ENCODE data around the gene IGSF6. TPM values are rescaled to one million over a fixed set of nuclear protein-coding genes. Genes with fewer than 3 reads are reported as not detected.
A peak's percentile ranks its signal among the peaks of the same experiment; 100 is the strongest.

The IGSF6 gene
- total and polyA plus RNA-seq, 2 donors (not counting 1 experiment from before 2014, with no cell fraction given): 0.33 to 1.3 TPM

DNA sequence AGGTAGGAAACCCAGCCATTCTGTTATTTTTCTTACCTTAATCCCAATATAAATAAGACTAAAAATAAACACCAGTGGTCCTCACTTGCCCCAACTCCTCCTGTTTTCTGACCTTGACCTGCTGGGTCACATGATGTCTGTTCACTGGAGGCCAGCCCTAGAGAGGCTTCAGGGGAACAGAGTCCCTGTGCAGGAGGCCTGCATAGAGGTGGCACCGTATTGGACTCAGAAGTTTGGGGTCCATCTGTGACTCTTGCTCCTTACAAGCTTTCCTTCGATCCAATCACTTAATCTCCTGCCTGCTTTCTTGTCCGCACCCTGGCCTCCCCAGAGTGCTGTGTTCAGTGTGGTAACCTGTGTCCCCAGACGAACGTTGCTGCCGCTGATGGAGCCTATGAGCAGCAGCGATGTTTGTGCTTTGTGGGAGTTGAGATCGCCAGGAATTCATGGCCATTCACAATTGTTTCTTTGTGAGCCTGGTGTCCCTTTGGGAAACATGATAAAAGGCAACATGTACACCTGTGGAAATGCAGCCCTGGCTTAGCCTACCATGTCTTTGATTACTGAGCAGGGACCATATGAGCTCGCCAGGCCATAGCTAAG is 4.7 kb downstream of the IGSF6 start:
- H3K36me3 ChIP-seq (replicated peaks in 1 of 2; ENCODE audit: control extremely low read depth in 1 of 2, control insufficient read depth in 1 of 2, extremely low read depth in 1 of 2, insufficient read depth in 2 of 2, low read length in 1 of 2): no peaks in the 10 kb centered on the region
- no peak for TF ChIP-seq EZH2 (IDR thresholded peaks at IDR 0.05; ENCODE audit: borderline replicate concordance, insufficient read depth, low read depth, low read length, poor library complexity, severe bottlenecking)
- TF ChIP-seq, protein P1, sequence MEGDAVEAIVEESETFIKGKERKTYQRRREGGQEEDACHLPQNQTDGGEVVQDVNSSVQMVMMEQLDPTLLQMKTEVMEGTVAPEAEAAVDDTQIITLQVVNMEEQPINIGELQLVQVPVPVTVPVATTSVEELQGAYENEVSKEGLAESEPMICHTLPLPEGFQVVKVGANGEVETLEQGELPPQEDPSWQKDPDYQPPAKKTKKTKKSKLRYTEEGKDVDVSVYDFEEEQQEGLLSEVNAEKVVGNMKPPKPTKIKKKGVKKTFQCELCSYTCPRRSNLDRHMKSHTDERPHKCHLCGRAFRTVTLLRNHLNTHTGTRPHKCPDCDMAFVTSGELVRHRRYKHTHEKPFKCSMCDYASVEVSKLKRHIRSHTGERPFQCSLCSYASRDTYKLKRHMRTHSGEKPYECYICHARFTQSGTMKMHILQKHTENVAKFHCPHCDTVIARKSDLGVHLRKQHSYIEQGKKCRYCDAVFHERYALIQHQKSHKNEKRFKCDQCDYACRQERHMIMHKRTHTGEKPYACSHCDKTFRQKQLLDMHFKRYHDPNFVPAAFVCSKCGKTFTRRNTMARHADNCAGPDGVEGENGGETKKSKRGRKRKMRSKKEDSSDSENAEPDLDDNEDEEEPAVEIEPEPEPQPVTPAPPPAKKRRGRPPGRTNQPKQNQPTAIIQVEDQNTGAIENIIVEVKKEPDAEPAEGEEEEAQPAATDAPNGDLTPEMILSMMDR (IDR thresholded peaks at IDR 0.05): no peak
- H3K4me3 Mint-ChIP-seq: peak overlapping the region; percentile 59
- DNase-seq (no peak), ATAC-seq (ENCODE audit: low read depth) (no peak)
- H3K4me1 Mint-ChIP-seq: peaks cover 73% of the 10 kb centered on the region
- no peaks in the 10 kb centered on the region for H3K9me3 Mint-ChIP-seq (ENCODE audit: insufficient read depth)
- ChIA-PET CTCF (interaction anchor here (0.7 to 10.2 kb wide), 4 partner anchors 9 to 1413 kb away, joined by 3 to 159 read pairs (median 7); no protein-coding TSS in a partner anchor), POLR2A (interaction anchor here (1.4 kb wide), 1 partner anchor 12 kb away, joined by 4 read pairs; no protein-coding TSS in a partner anchor)
- H3K27ac Mint-ChIP-seq: peak overlapping the region; percentile 89
- intact Hi-C loops (cut with micrococcal nuclease): loop anchor here (1.0 to 10.0 kb wide), 5 partner anchors 48 to 1787 kb away; partner anchors contain the start of genes METTL9 and UQCRC2
- no peaks in the 10 kb centered on the region for H3K9me3 ChIP-seq (ENCODE audit: control extremely low read depth in 1 of 3, control insufficient read depth in 2 of 3, insufficient read depth in 1 of 3, low read length in 2 of 3)
- H3K9ac ChIP-seq (ENCODE audit: low read length): peak overlapping the region; percentile 16
- H3K4me2 ChIP-seq (replicated peaks; ENCODE audit: low read depth, low read length, poor library complexity, severe bottlenecking): peak overlapping the region; percentile 65
- WGBS (ENCODE audit: insufficient coverage): 88% methylated on average over 6 of the region's 9 CpGs
- peaks cover 76 to 81% of the 10 kb centered on the region in 2 donors for H3K4me1 ChIP-seq (ENCODE audit: control insufficient read depth in 2 of 2, insufficient read depth in 2 of 2, low read length in 2 of 2)
- peaks cover 13% of the 10 kb centered on the region for H3K79me2 ChIP-seq (ENCODE audit: control insufficient read depth, insufficient read depth, low read length)
- H3K4me3 ChIP-seq (ENCODE audit: control extremely low read depth in 1 of 5, extremely low read depth in 1 of 5, insufficient read depth in 1 of 5, low read depth in 2 of 5, low read length in 4 of 5): no peak overlapping the region
- H3K27me3 ChIP-seq (replicated peaks in 1 of 4; ENCODE audit: control extremely low read depth in 1 of 4, control insufficient read depth in 3 of 4, insufficient read depth in 4 of 4, low read length in 3 of 4): no peaks in the 10 kb centered on the region
- H3K27me3 Mint-ChIP-seq: no peaks in the 10 kb centered on the region
- H2AFZ ChIP-seq (ENCODE audit: insufficient read depth, low read depth, low read length, poor library complexity, severe bottlenecking): peak overlapping the region; percentile 8
- no peaks in the 10 kb centered on the region for H4K20me1 ChIP-seq (ENCODE audit: control insufficient read depth, insufficient read depth, low read length, poor library complexity, severe bottlenecking)
- peak overlapping the region; percentile 83 to 92 for H3K27ac ChIP-seq (ENCODE audit: low read length in 2 of 2)

Measured in B cell (primary cell).